Vagina (tissue), 2 donors: ENCODE results near the gene F11.

Source experiments
- POLR2A ChIP-seq, 2 donors: fragments of 450-650 bp; IDR thresholded peaks; one replicate each; pipeline ENCODE4 v1.6.1; 2017; ENCODE audit warnings: antibody characterized with exemption in 2 of 2, mild to moderate bottlenecking in 2 of 2, moderate library complexity in 2 of 2
- TF ChIP-seq, protein P1 (sequence below), 3 experiments: fragments of 450-650 bp in 2 of 3; fragments of 200-600 bp in 1 of 3; sonication (generic) in 1 of 3; IDR thresholded peaks; one replicate each; pipeline ENCODE4 v1.5.1; 2017 to 2019; ENCODE audit warnings: antibody characterized with exemption in 3 of 3, mild to moderate bottlenecking in 2 of 3, moderate library complexity in 2 of 3

DNA sequence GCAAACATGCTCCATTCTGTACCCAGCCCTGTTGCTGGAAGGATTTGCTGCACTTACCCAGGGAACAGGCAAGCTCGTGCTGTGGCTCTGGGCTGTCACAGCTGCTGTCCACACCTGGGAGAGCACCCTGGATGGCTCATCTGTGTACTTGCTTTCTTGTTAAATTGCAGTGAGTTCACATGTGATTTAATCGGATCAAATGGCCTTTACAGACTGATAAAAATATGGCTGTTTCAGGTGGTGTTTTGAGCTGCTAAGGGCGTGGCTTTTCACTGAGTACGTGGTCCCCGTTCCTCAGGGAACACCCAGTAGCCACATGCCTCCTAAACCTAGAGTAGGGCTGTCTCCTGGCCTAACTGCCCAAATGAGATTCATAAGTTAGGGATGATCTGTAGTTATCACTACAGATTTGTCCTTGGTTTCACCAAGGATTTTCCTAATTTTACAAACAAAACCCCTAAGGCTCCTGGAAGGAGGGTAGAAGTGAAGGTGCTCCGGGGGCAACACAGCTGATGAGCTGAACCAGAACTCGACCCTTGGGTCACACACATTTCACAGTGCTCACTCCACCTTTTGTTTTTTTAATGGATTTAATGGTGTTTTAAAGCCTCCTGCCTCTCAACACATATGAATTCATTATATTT is 25.0 kb upstream of the F11 start:
- TF ChIP-seq, protein P1, sequence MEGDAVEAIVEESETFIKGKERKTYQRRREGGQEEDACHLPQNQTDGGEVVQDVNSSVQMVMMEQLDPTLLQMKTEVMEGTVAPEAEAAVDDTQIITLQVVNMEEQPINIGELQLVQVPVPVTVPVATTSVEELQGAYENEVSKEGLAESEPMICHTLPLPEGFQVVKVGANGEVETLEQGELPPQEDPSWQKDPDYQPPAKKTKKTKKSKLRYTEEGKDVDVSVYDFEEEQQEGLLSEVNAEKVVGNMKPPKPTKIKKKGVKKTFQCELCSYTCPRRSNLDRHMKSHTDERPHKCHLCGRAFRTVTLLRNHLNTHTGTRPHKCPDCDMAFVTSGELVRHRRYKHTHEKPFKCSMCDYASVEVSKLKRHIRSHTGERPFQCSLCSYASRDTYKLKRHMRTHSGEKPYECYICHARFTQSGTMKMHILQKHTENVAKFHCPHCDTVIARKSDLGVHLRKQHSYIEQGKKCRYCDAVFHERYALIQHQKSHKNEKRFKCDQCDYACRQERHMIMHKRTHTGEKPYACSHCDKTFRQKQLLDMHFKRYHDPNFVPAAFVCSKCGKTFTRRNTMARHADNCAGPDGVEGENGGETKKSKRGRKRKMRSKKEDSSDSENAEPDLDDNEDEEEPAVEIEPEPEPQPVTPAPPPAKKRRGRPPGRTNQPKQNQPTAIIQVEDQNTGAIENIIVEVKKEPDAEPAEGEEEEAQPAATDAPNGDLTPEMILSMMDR (IDR thresholded peaks at IDR 0.05) = no peak
- TF ChIP-seq POLR2A (IDR thresholded peaks at IDR 0.05) = no peak
